ENCODE results near the gene LAPTM4A. TPM values are rescaled to one million over a fixed set of nuclear protein-coding genes. Genes with fewer than 3 reads are reported as not detected.

Gene LAPTM4A
- total RNA-seq, 1 donor from 2014 or later, result 74.4 TPM

DNA sequence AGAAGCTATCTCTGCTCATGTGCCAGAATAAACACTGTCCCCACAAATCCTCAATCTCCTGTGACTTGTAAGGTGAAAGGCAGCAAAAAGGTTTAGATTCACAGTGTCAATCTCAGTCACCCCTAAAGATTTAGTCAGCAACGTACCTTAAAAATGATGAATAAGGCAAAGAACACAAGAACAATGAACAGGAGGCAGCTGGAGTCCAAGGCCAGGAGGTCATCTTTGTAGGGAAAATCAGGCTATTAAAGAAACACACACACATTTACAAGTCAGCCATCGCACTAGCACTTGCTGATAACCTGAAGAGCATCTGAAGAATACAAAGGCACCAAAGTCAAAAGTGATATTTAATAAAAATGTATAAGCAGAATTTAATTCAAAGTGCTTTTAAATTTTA lies 16.6 kb downstream of the LAPTM4A start:
- Mint-ChIP-seq H3K27ac (ENCODE audit: unreplicated experiment) (no peak overlapping the region), H3K27me3 (ENCODE audit: low read depth) (no peaks in the 10 kb centered on the region), H3K4me1 (peaks cover 15% of the 10 kb centered on the region), H3K4me3 (no peak overlapping the region), H3K9me3 (peaks cover 2% of the 10 kb centered on the region), H3K36me3 (ENCODE audit: low read depth) (peaks cover 46% of the 10 kb centered on the region)
- TF ChIP-seq CTCF (conservative IDR thresholded peaks at IDR 0.05), result no peak
- DNase-seq (ENCODE audit: low read depth, low spot score), result no peak

- Mint-ChIP-seq H3K27ac (ENCODE audit: unreplicated experiment) (no peak overlapping the region), H3K36me3 (ENCODE audit: low read depth) (peaks cover 52% of the 10 kb centered on the region), H3K4me3 (no peak overlapping the region), H3K9me3 (peaks cover 2% of the 10 kb centered on the region), H3K4me1 (peaks cover 15% of the 10 kb centered on the region), H3K27me3 (ENCODE audit: low read depth) (no peaks in the 10 kb centered on the region)
- TF ChIP-seq CTCF (conservative IDR thresholded peaks at IDR 0.05), result no peak
- no peak for DNase-seq (ENCODE audit: low read depth, low spot score)
Observed at GRCh38 chr2:20034218-20034617, 17.2 kb downstream of the LAPTM4A start.

DNA sequence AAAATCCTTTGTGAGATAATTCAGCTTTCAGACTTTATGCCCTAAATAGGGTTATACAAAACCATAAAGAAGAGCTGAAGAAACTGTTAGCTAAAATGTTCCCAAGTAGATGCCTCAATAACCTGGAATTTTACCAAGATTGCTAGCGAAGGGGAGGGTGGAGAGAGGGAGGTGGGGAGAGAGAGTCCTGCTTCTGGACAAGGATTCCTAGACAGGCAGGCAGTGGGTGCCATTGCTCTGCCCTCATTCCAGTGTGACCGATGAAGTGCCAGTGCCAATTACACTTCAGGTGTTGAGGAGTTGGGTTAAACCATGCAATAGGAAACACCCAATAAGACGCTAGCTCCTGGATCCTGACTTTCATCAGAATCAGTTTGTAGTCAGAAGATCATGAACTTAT lies 18.1 kb downstream of the LAPTM4A start:
- no peaks in the 10 kb centered on the region for H3K27me3 Mint-ChIP-seq (ENCODE audit: low read depth)
- no peak overlapping the region for H3K27ac Mint-ChIP-seq (ENCODE audit: unreplicated experiment)
- no peak for DNase-seq (ENCODE audit: low read depth, low spot score)
- H3K4me1 Mint-ChIP-seq, result peaks cover 15% of the 10 kb centered on the region
- peaks cover 2% of the 10 kb centered on the region for H3K9me3 Mint-ChIP-seq
- no peak for TF ChIP-seq CTCF (conservative IDR thresholded peaks at IDR 0.05)
- H3K4me3 Mint-ChIP-seq, result no peak overlapping the region
- peaks cover 59% of the 10 kb centered on the region for H3K36me3 Mint-ChIP-seq (ENCODE audit: low read depth)

GRCh38 chr2:20030224-20030623 lies 21.2 kb downstream of the LAPTM4A start:
- no peaks in the 10 kb centered on the region for H3K27me3 Mint-ChIP-seq (ENCODE audit: low read depth)
- peaks cover 2% of the 10 kb centered on the region for H3K9me3 Mint-ChIP-seq
- H3K4me3 Mint-ChIP-seq, result no peak overlapping the region
- no peak for DNase-seq (ENCODE audit: low read depth, low spot score)
- no peak overlapping the region for H3K27ac Mint-ChIP-seq (ENCODE audit: unreplicated experiment)
- peaks cover 50% of the 10 kb centered on the region for H3K36me3 Mint-ChIP-seq (ENCODE audit: low read depth)
- TF ChIP-seq CTCF (conservative IDR thresholded peaks at IDR 0.05), result no peak
- peaks cover 7% of the 10 kb centered on the region for H3K4me1 Mint-ChIP-seq

DNA sequence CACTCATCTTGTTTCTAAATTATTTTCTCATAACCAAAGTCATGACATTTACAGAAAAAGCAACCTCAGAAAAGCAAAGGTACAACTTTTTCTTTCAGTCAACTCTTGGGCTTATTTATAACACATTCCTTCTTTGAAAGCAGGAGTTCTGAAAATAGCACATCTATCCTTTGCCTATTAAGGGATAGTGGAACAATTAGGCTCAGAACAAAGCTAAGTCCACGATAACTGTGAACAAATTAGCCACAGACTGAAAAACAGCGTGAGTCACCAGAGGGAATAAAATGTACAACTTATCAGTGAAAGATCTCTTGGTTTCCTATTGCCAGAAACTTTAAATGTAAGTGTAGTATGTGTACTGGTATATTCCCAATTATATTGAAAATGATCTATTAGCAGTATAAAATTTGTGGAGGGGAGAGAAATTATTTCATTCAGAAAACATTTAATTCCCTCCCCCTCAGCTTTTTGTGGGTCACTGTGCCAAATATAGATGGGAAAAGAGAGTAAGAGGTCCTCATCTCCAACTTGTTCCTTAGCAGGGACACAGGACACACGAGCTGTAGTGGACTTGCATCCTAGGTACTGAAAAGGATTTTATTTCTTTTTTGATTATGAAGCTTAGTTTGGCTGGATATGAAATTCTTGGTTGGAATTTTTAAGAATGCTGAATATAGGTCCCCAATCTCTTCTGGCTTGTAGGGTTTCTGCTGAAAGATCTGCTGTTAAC lies 23.6 kb downstream of the LAPTM4A start:
- no peak for TF ChIP-seq CTCF (conservative IDR thresholded peaks at IDR 0.05)
- Mint-ChIP-seq H3K9me3 (peaks cover 3% of the 10 kb centered on the region), H3K27ac (ENCODE audit: unreplicated experiment) (no peak overlapping the region), H3K36me3 (ENCODE audit: low read depth) (peaks cover 47% of the 10 kb centered on the region), H3K4me1 (no peaks in the 10 kb centered on the region), H3K4me3 (no peak overlapping the region), H3K27me3 (ENCODE audit: low read depth) (no peaks in the 10 kb centered on the region)
- DNase-seq (ENCODE audit: low read depth, low spot score), result no peak

Measured in neural crest cell (in vitro differentiated cells).